Ovary (tissue), 9 donors: Measurements from ENCODE around the gene ADGRF5. TPM values are rescaled to one million over a fixed set of nuclear protein-coding genes. Genes with fewer than 3 reads are reported as not detected.

ENCODE experiments used
- DNase-seq, 5 donors: peaks; one replicate each; pipeline ENCODE4 v3.0.0-alpha.2; 2019 to 2020
- H3K27ac ChIP-seq, 2 donors: fragments of 200-600 bp; one replicate each; pipeline versions ENCODE4 v1.5.1 to v1.8.0; 2019 to 2022
- H3K27me3 ChIP-seq: fragments of 200-600 bp; one replicate; pipeline ENCODE4 v1.8.0; 2022
- H3K36me3 ChIP-seq: fragments of 200-600 bp; sonication (generic); one replicate; pipeline ENCODE4 v1.5.1; 2019
- H3K4me1 ChIP-seq: one replicate; pipeline ENCODE4 v1.8.1; 2013; ENCODE audit warnings: mild to moderate bottlenecking, moderate library complexity; ENCODE audit not compliant: insufficient read depth
- H3K4me3 ChIP-seq: fragments of 200-600 bp; sonication (generic); one replicate; pipeline ENCODE4 v1.5.1; 2017
- H3K9me3 ChIP-seq, 2 donors: fragments of 200-600 bp in 1 of 2; sonication (generic) in 1 of 2; one replicate each; pipeline versions ENCODE4 v1.5.1 to v1.8.1; 2013 to 2019; ENCODE audit warnings: mild to moderate bottlenecking in 1 of 2, moderate library complexity in 1 of 2
- EP300 ChIP-seq: sonication (generic); formaldehyde crosslinking; IDR thresholded peaks from one replicate; pipeline ENCODE4 v1.6.1; 2017; ENCODE audit warnings: antibody characterized with exemption
- POLR2A ChIP-seq: fragments of 450-650 bp; IDR thresholded peaks from one replicate; pipeline ENCODE4 v1.6.1; 2017; ENCODE audit warnings: antibody characterized with exemption, mild to moderate bottlenecking, moderate library complexity
- WGBS, 3 donors: extraction: QIAGEN DNeasy Blood & Tissue Kit in 1 of 3; methylation state at CpG; one replicate each; pipeline versions ENCODE4 v1.1.5 to v1.1.7; 2013 to 2017; 5-methylcytosine and 5-hydroxymethylcytosine counted together
- intact Hi-C, 4 donors: fragments of 100-400 bp; cut with DNase I; formaldehyde crosslinking; loops; one replicate each; pipeline versions ENCODE4 v1.11.0 to v1.15.1; 2022 to 2023
- polyA plus RNA-seq, 2 donors: library from polyadenylated mRNA; stranded (reverse); fragments of 200-250 nt in 1 of 2; fragments of 350-450 nt in 1 of 2; fragmentation: Illumina TruSeq in 1 of 2; extraction: RNeasy Lipid Tissue Mini Kit (QIAGEN cat#74804) in 1 of 2; gene quantifications; one replicate each; pipeline ENCODE4 v1.2.3, GENCODE V29; 2013 to 2014
- total RNA-seq, 7 donors: library from RNA; depleted of rRNA in 2 of 7; stranded (reverse); fragments of >200 nt in 2 of 7; fragmentation: NEBNext Ultra II Directional in 3 of 7; extraction: Animal tissue kit (Norgen Biotek cat#: 25700) in 3 of 7; gene quantifications; one replicate each; pipeline versions ENCODE4 v1.1.0 to v1.2.4, GENCODE V29; 2016 to 2023
- TF ChIP-seq, protein P1 (sequence below), 3 donors: fragments of 450-650 bp in 2 of 3; fragments of 200-600 bp in 1 of 3; IDR thresholded peaks; one replicate each; pipeline versions ENCODE4 v1.5.1 to v1.8.0; 2016 to 2022; ENCODE audit warnings: antibody characterized with exemption in 3 of 3, mild to moderate bottlenecking in 1 of 3
- donor health status: DM: no; HTN: no; CAD: no; lungs with moderate emphysema.
- donor health status: DM: no; HTN: no; CAD: no.
- donor health status: Bipolar disorder and iron deficiency.
- donor health status: DM: yes; HTN: yes; CAD: no.
- donor health status: DM: no; HTN: no; CAD: no.
- donor health status: DM: yes; HTN: yes; CAD: no.

The ADGRF5 gene
- total and polyA plus RNA-seq, 9 donors: 4.7 to 41.2 (median 10.6) TPM

DNA sequence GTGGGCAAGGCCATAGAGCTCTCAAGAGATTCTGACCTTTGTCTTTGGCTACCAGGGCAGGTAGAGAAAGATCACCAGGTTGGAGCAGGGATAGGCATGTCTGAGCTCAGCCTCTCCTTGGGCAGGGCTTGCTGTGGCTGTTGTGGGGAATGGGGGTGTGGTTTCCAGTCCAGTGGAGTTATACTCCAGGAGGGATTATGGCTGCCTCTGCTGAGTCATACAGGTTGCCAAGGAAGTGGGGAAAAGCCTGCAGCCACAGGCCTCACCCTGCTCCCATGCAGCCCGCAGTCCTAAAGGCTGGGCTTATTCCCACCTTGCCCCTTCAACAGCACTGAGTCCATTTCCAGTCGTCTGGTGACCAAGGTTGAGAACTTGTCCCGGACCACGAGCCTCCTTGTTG lies 106.6 kb downstream of the ADGRF5 start:
- 47 to 94% (median 56%) methylated on average over 4 of the region's 4 CpGs for WGBS, 3 donors

DNA sequence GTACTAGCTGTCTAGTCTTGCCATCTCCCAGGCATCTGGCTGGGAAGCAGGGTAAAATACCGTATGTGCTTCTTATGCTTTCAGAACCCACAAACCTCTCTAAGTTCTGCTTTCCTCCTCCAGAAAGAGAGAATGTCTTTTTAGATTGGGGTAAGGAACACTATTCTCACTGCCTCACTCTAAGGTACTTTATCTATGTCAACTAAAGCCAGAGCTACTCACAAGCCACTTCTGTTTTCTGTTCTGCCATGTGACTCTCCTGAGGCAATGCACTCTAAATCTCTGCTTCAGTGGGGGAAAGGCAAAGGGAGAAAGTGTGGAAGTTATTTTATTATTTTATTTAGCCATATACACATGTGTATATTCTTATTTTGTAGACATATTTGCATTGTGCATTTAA lies 112.9 kb downstream of the ADGRF5 start:
- Histone ChIP-seq H3K4me1 (no peaks in the 10 kb centered on the region), H3K27me3 (no peaks in the 10 kb centered on the region), H3K9me3 (no peaks in the 10 kb centered on the region), H3K4me3 (no peak overlapping the region), H3K36me3 (no peaks in the 10 kb centered on the region), H3K27ac (no peak overlapping the region)
- WGBS, 3 donors: 50 to 58% (median 52%) methylated on average over 1 of the region's 1 CpG
- no peak for TF ChIP-seq POLR2A
- TF ChIP-seq EP300: no peak
- TF ChIP-seq, protein P1, sequence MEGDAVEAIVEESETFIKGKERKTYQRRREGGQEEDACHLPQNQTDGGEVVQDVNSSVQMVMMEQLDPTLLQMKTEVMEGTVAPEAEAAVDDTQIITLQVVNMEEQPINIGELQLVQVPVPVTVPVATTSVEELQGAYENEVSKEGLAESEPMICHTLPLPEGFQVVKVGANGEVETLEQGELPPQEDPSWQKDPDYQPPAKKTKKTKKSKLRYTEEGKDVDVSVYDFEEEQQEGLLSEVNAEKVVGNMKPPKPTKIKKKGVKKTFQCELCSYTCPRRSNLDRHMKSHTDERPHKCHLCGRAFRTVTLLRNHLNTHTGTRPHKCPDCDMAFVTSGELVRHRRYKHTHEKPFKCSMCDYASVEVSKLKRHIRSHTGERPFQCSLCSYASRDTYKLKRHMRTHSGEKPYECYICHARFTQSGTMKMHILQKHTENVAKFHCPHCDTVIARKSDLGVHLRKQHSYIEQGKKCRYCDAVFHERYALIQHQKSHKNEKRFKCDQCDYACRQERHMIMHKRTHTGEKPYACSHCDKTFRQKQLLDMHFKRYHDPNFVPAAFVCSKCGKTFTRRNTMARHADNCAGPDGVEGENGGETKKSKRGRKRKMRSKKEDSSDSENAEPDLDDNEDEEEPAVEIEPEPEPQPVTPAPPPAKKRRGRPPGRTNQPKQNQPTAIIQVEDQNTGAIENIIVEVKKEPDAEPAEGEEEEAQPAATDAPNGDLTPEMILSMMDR (IDR thresholded peaks at IDR 0.05): no peak
- DNase-seq: no peak
- intact Hi-C loops: no loop called here

More for the DNA sequence above, 106.6 kb downstream of the ADGRF5 start:
- intact Hi-C loops: no loop called here
- Histone ChIP-seq H3K4me3 (no peak overlapping the region), H3K9me3 (no peaks in the 10 kb centered on the region), H3K27ac (no peak overlapping the region), H3K27me3 (no peaks in the 10 kb centered on the region), H3K36me3 (no peaks in the 10 kb centered on the region), H3K4me1 (no peaks in the 10 kb centered on the region)
- TF ChIP-seq EP300: no peak
- no peak for DNase-seq

Other genes starting within 250 kb of the ADGRF5 start
- gene TDRD6, start 234.1 kb downstream of the ADGRF5 start, total RNA-seq: under 1 TPM; 0.20 to 0.96 (median 0.37) TPM
- gene TDRD6, start 234.1 kb downstream of the ADGRF5 start, polyA plus RNA-seq: under 1 TPM; 0.27 to 0.58 TPM
- 10 to 100 TPM in 1 of 7 donors, 1 to 10 TPM in 3, under 1 TPM in 3; 0.18 to 15.1 (median 1.6) TPM for gene PLA2G7, start 186.6 kb downstream of the ADGRF5 start, total RNA-seq
- 1 to 10 TPM; 1.4 to 6.7 TPM for gene PLA2G7, start 186.6 kb downstream of the ADGRF5 start, polyA plus RNA-seq
- 10 to 100 TPM in 1 of 7 donors, under 1 TPM in 4, not detected in 2; 0.12 to 18.0 (median 0.50) TPM for gene ANKRD66, start 175.0 kb downstream of the ADGRF5 start, total RNA-seq
- gene ANKRD66, start 175.0 kb downstream of the ADGRF5 start, polyA plus RNA-seq: not detected
- 1 to 10 TPM in 1 of 7 donors, under 1 TPM in 1, not detected in 5; 0.80 to 3.0 TPM for gene MEP1A, start 128.5 kb downstream of the ADGRF5 start, total RNA-seq
- gene MEP1A, start 128.5 kb downstream of the ADGRF5 start, polyA plus RNA-seq: under 1 TPM in 1 of 2 donors, not detected in 1; 0.13 TPM
- 1 to 10 TPM in 1 of 7 donors, under 1 TPM in 2, not detected in 4; 0.11 to 1.2 (median 0.24) TPM for gene ADGRF1, start 120.4 kb upstream of the ADGRF5 start, total RNA-seq
- not detected for gene ADGRF1, start 120.4 kb upstream of the ADGRF5 start, polyA plus RNA-seq